Head of caudate nucleus (tissue), 42 donors: ENCODE data around the gene COL4A2.

ENCODE experiments used
- DNase-seq, 42 donors: peaks; one replicate each; pipeline versions ENCODE4 v3.0.0 to v3.0.0-alpha.2; 2020 to 2021; ENCODE audit warnings: mixed read lengths in 7 of 42
- intact Hi-C: fragments of 100-400 bp; cut with DNase I; formaldehyde crosslinking; loops from one replicate; pipeline ENCODE4 v1.15.0; 2022

Gene COL4A2

DNA sequence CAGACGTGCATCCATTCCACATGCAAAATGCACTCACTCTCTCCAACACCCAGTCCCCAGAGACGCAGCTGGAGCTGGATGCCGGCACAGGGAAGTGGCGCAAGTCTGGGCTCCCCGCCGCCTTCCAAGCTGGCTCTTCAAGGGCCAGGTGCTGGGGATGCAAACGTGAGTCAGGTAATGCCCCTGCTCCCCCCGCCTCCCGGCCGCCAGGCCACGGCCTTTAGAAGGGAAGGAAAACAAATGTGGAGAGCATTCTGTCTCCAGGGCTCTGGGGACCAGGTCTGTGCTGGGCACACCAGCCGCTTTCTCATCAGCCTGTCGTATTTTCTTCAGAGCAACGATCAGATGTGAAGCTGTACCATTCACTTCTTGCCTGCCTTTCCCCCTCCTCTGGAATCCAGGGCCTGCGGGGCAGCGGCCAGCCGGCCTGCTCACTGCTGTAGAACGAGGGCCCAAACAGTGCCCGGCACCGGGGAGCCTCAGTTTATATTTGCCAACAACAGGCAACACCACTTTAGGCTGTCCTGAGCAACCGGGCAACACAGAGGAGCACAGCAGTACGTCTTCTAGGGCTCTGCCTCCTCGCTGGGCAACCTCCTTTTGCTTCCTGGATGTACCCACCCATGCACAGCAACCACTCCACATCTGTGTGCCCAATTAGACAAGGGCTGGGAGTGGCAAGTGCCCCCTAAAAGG, 250.7 kb downstream of the COL4A2 start:
- intact Hi-C loops = no loop called here
- DNase-seq = no peak

DNA sequence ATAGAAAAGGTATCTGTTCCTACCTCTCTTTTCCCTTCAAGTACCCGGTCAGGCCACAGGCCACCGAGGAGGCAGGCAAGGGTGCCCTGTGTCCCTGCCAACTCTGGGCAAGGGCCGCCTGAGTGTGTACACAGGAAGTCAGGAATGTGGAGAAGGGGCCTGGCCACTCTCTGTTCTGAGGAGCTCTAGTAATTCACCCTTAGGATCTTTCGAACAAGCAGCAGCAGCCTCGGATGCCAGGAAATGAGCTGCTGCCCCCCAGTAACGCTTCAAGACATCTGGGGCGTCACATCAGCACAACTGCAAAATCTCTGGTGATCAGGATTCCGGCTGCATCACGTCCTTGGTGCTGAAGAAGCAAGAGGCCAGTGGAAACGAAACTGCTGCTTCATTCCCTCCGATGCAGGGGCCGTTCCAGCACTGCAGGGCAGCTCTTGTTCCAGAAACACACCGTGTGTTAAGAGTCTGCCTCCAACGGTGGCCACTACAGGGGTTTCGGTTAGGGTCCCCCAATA, 252.4 kb downstream of the COL4A2 start:
- intact Hi-C loops = no loop called here

DNA sequence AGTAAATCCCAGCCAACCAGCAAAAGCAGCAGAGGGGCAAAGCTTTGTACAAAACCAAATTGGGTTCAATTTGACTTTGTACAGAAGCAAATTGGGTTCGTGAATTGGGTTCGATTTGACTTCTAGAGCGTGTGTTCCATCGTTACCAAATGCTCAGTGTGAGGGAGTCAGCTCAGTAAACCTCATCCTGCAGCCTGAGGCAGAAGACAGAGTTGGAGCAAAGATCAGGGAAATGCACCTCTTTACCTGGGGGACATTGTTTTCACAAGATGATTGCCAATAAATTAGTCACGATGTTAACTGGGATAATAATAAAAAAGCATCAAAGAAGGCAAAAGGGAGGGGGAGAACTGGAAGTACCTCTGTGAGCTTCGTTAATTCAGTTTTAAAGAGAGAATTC, 252.9 kb downstream of the COL4A2 start:
- no peak for DNase-seq
- intact Hi-C loops = no loop called here

More for the DNA sequence above, 252.4 kb downstream of the COL4A2 start:
- peak in 30 of 42 donors; percentile 15 to 62 (median 37) for DNase-seq

DNA sequence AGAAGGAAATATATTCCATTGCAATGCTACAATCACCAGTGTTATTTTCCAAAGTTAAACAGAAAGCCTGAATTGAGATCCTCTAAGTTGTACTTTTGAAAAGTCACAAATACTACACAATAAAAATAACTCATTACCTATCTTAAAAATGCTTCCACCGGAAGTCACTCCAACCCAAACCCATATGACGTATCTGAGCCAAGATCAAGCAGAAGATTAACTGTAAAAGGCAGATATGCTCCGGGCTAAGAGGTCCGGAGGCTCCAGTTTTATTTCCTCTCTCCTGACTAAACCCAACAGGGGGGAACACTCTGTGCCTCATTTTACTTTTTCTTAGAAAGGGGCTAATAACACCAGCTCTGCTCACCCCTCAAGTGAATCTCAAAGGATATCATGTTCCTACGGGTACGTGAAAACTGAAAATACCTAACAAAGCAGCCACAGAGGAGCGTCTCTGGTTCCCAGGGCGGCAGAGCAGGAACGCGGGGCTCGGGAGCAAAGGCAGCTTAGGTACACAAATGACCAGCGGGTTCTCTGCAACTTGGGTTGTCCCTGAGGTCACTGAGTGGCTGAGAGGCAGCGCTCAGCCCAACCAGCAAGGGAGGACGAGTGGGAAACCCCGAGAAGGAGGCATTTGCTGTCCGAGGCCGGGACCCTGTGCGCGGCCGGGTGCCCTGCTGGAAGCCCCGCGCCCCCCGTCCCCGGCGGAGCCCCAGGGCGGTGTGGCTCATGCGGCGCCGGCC, 253.7 kb downstream of the COL4A2 start:
- peak in 3 of 42 donors; percentile 18 to 46 (median 30) for DNase-seq

DNA sequence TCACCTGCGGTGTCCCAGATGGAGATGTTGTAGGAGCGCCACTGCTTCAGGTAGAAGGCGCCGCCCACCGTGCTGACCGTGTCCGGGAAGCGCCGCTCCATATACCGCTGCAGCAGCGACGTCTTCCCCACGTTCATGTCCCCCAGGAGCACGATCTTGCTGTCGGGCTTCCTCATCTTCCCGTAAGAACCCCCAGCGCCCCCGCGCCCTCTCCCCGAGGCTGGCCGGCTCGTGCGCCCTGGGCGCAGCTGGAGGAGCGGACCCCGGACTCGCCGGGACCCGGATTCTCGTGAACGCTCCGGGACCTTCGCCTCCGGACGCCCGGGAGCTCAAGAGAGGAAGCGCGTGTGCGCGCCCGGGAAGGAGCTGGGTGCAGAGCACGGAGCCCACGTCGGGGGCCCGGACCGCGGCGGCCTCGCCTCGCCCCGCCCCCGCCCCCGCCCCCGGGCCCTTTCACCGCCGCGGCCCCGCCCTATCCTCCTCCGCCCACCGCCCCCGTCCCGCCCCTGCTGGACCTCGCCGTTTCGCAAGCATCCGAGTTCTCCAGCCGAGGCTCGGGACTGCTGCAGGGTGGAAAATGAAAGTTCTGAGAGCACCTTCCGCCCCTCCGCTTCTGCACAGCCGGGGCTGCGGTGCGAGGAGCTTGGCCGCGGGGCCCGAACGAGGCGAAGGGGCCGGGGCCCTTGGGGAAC, 254.4 kb downstream of the COL4A2 start, which contains the start of gene RAB20:
Gene RAB20 (minus strand): TSS at position 379 of the 692 bp plus-strand sequence. CDS start 203 bp downstream, at position 176.
- DNase-seq = peak in 41 of 42 donors; percentile 36 to 87 (median 67)
- intact Hi-C loops = no loop called here

More for the DNA sequence above, 253.7 kb downstream of the COL4A2 start:
- intact Hi-C loops = no loop called here

DNA sequence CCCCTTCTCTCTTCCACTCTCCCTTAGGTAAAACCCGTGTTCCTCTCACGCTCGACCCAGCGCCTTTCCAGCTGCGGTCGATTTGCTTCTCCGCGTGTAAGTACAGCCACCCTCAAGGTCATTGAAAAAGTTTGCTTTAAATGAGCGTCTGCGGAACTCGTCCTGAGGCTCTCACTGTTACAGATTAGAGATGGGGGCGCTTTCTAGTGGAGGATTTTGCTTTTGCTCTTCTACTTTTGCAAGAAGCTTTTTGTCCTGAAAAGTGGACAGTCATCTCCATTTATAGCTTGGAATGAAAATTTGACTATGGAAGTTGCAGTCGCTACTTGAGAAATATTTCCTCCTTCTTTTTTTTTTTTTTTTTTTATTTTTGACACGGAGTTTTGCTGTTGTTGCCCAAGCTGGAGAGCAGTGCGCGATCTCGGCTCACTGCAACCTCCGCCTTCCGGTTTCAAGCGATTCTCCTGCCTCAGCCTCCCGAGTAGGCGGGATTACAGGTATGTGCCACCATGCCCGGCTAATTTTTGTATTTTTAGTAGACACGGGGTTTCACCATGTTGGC, 255.0 kb downstream of the COL4A2 start:
- intact Hi-C loops = no loop called here
- peak in 1 of 42 donors; percentile 16 for DNase-seq
